Thyroid gland (tissue), 4 donors: ENCODE measurements around the gene DLGAP4. TPM values are rescaled to one million over a fixed set of nuclear protein-coding genes. Genes with fewer than 3 reads are reported as not detected.
A peak's percentile ranks its signal among the peaks of the same experiment; 100 is the strongest.

ENCODE experiments used
- DNase-seq, 2 donors: peaks; one replicate each; pipeline ENCODE4 v3.0.0-alpha.2; 2019
- H3K27ac ChIP-seq, 3 donors: fragments of 200-600 bp; sonication (generic); 1 replicate in 2 of 3; 2 replicates in 1 of 3; pipeline ENCODE4 v1.5.1; 2016 to 2019; ENCODE audit warnings: mild to moderate bottlenecking in 1 of 3, moderate library complexity in 1 of 3
- H3K27me3 ChIP-seq: fragments of 200-600 bp; sonication (generic); one replicate; pipeline ENCODE4 v1.5.1; 2019
- H3K36me3 ChIP-seq, 2 donors: fragments of 200-600 bp; sonication (generic); one replicate each; pipeline ENCODE4 v1.5.1; 2016 to 2019
- H3K4me1 ChIP-seq, 2 donors: fragments of 200-600 bp; sonication (generic); one replicate each; pipeline ENCODE4 v1.5.1; 2017 to 2019
- H3K4me3 ChIP-seq, 3 donors: fragments of 200-600 bp; sonication (generic); replicated peaks in 1 of 3; 1 replicate in 2 of 3; 2 replicates in 1 of 3; pipeline ENCODE4 v1.5.1; 2016; ENCODE audit warnings: mild to moderate bottlenecking in 1 of 3
- H3K9me3 ChIP-seq: fragments of 200-600 bp; sonication (generic); one replicate; pipeline ENCODE4 v1.5.1; 2017
- CTCF ChIP-seq, 6 experiments: fragments of 200-600 bp in 3 of 6; fragments of 450-650 bp in 3 of 6; sonication (generic) in 3 of 6; IDR thresholded peaks; one replicate each; pipeline ENCODE4 v1.5.1; 2016 to 2019; ENCODE audit warnings: antibody characterized with exemption in 6 of 6, mild to moderate bottlenecking in 2 of 6, inconsistent platforms in 1 of 6, moderate library complexity in 1 of 6
- POLR2A ChIP-seq, 2 donors: fragments of 450-650 bp; IDR thresholded peaks; one replicate each; pipeline ENCODE4 v1.6.1; 2017; ENCODE audit warnings: antibody characterized with exemption in 2 of 2, mild to moderate bottlenecking in 2 of 2, moderate library complexity in 1 of 2
- WGBS, 2 donors: methylation state at CpG; one replicate each; pipeline ENCODE4 v1.1.5; 2017; 5-methylcytosine and 5-hydroxymethylcytosine counted together
- intact Hi-C: fragments of 100-400 bp; cut with DNase I; formaldehyde crosslinking; loops from one replicate; pipeline ENCODE4 v1.15.1; 2023
- total RNA-seq, 4 donors: library from RNA; depleted of rRNA; stranded (reverse); fragments of >200 nt; gene quantifications; one replicate each; pipeline ENCODE4 v1.2.3, GENCODE V29; 2016

DLGAP4 gene
- total RNA-seq, 4 donors from 2014 or later: 29.3 to 52.4 (median 41.5) TPM

GRCh38 chr20:36440370-36441026 lies 134.4 kb downstream of the DLGAP4 start:
- intact Hi-C loops: no loop called here
- Histone ChIP-seq H3K4me1 (peaks cover 0 to 5% of the 10 kb centered on the region in 2 donors), H3K4me3 (no peak overlapping the region), H3K27me3 (no peaks in the 10 kb centered on the region), H3K9me3 (no peaks in the 10 kb centered on the region), H3K36me3 (no peaks in the 10 kb centered on the region), H3K27ac (no peak overlapping the region)
- TF ChIP-seq CTCF (IDR thresholded peaks at IDR 0.05) (no peak), POLR2A (IDR thresholded peaks at IDR 0.05) (no peak)
- no peak for DNase-seq
- WGBS, 2 donors: 84% methylated on average over 8 to 11 of the region's 11 CpGs

GRCh38 chr20:36441027-36441414 lies 134.9 kb downstream of the DLGAP4 start:
- no peaks in the 10 kb centered on the region for H3K27me3 ChIP-seq
- 64 to 68% methylated on average over 5 of the region's 5 CpGs for WGBS, 2 donors
- H3K4me3 ChIP-seq: no peak overlapping the region
- DNase-seq: no peak
- intact Hi-C loops: no loop called here
- no peaks in the 10 kb centered on the region for H3K36me3 ChIP-seq
- H3K4me1 ChIP-seq: peaks cover 0 to 3% of the 10 kb centered on the region in 2 donors
- TF ChIP-seq CTCF (IDR thresholded peaks at IDR 0.05) (no peak), POLR2A (IDR thresholded peaks at IDR 0.05) (no peak)
- H3K27ac ChIP-seq: no peak overlapping the region
- no peaks in the 10 kb centered on the region for H3K9me3 ChIP-seq

- no peak overlapping the region for H3K27ac ChIP-seq
- peaks cover 0 to under 1% of the 10 kb centered on the region in 2 donors for H3K4me1 ChIP-seq
- TF ChIP-seq CTCF (IDR thresholded peaks at IDR 0.05): no peak
- no peak for TF ChIP-seq POLR2A (IDR thresholded peaks at IDR 0.05)
- no peak for DNase-seq
- no peaks in the 10 kb centered on the region for H3K27me3 ChIP-seq
- WGBS, 2 donors: 83 to 88% methylated on average over 7 of the region's 7 CpGs
- intact Hi-C loops: no loop called here
- no peaks in the 10 kb centered on the region for H3K9me3 ChIP-seq
- no peak overlapping the region for H3K4me3 ChIP-seq
- H3K36me3 ChIP-seq: no peaks in the 10 kb centered on the region
These were observed 135.3 kb downstream of the DLGAP4 start for GRCh38 chr20:36441416-36441815.

GRCh38 chr20:36445847-36446246 lies 139.7 kb downstream of the DLGAP4 start:
- WGBS, 2 donors: 92 to 98% methylated on average over 1 of the region's 1 CpG
- intact Hi-C loops: no loop called here
- no peak for TF ChIP-seq CTCF (IDR thresholded peaks at IDR 0.05)
- no peak for TF ChIP-seq POLR2A (IDR thresholded peaks at IDR 0.05)

GRCh38 chr20:36446557-36446956 lies 140.4 kb downstream of the DLGAP4 start:
- Histone ChIP-seq H3K4me1 (peaks cover 8 to 11% of the 10 kb centered on the region in 2 donors), H3K27me3 (no peaks in the 10 kb centered on the region), H3K9me3 (no peaks in the 10 kb centered on the region), H3K36me3 (no peaks in the 10 kb centered on the region), H3K4me3 (no peak overlapping the region), H3K27ac (peak overlapping the region; percentile 33 to 39 (median 33))
- peak in 1 of 2 donors; percentile 46 for DNase-seq
- 67 to 72% methylated on average over 10 to 15 of the region's 17 CpGs for WGBS, 2 donors
- no peak for TF ChIP-seq POLR2A (IDR thresholded peaks at IDR 0.05)
- TF ChIP-seq CTCF (IDR thresholded peaks at IDR 0.05): no peak
- intact Hi-C loops: no loop called here

More at GRCh38 chr20:36445847-36446246, 139.7 kb downstream of the DLGAP4 start:
- Histone ChIP-seq H3K27me3 (no peaks in the 10 kb centered on the region), H3K36me3 (no peaks in the 10 kb centered on the region), H3K9me3 (no peaks in the 10 kb centered on the region), H3K4me1 (peaks cover 8 to 11% of the 10 kb centered on the region in 2 donors), H3K27ac (no peak overlapping the region), H3K4me3 (no peak overlapping the region)
- no peak for DNase-seq
